HL-60 (cell line): ENCODE measurements around the gene CSNK1G1.

ENCODE experiments used
- GABPA ChIP-seq: IDR thresholded peaks from 2 replicates; pipeline ENCODE4 v1.6.1; 2012; ENCODE audit warnings: low read depth
- POLR2AphosphoS5 ChIP-seq: IDR thresholded peaks from 2 replicates; pipeline ENCODE4 v1.6.1; 2012; ENCODE audit warnings: low read depth
- TF ChIP-seq, protein P1 (sequence below): IDR thresholded peaks from one replicate; pipeline ENCODE4 v1.5.1; 2011; ENCODE audit warnings: low read length, control low read depth, inconsistent platforms; ENCODE audit not compliant: insufficient read depth
- TF ChIP-seq, protein P2 (sequence below): IDR thresholded peaks from 2 replicates; pipeline ENCODE4 v1.6.1; 2012; ENCODE audit warnings: low read depth; ENCODE audit not compliant: insufficient replicate concordance

DNA sequence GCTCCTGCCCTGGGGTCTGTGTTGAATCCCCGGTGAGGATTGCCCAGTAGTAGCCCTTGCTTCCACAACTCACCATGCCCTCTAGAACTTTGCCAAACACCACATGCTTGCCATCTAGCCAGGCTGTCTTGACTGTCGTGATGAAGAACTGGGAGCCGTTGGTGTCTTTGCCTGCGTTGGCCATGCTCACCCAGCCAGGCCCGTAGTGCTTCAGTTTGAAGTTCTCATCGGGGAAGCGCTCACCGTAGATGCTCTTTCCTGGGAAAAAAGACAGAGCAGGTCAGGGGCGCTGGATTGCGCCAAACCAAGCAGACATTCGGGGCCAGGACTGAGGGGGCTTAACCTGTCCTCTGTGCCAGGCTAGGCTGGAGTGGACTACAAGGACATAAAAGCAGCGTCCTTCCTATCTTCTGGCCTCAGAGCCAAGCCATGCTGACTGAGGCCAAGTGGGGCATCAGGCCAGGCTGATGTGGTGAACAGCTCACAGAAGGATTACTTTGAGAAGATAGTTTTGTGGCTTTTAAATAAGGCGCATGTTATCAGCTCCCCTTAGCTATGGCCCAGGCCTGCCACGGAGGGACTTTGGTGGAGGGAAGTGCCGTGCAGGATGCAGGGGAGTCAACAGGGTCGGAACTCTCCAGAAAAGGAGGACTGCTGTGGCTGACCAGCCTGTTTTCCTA is 199.2 kb downstream of the CSNK1G1 start:
- TF ChIP-seq GABPA (no peak), POLR2AphosphoS5 (no peak)
- TF ChIP-seq, protein P1, sequence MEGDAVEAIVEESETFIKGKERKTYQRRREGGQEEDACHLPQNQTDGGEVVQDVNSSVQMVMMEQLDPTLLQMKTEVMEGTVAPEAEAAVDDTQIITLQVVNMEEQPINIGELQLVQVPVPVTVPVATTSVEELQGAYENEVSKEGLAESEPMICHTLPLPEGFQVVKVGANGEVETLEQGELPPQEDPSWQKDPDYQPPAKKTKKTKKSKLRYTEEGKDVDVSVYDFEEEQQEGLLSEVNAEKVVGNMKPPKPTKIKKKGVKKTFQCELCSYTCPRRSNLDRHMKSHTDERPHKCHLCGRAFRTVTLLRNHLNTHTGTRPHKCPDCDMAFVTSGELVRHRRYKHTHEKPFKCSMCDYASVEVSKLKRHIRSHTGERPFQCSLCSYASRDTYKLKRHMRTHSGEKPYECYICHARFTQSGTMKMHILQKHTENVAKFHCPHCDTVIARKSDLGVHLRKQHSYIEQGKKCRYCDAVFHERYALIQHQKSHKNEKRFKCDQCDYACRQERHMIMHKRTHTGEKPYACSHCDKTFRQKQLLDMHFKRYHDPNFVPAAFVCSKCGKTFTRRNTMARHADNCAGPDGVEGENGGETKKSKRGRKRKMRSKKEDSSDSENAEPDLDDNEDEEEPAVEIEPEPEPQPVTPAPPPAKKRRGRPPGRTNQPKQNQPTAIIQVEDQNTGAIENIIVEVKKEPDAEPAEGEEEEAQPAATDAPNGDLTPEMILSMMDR = no peak
- TF ChIP-seq, protein P2, sequence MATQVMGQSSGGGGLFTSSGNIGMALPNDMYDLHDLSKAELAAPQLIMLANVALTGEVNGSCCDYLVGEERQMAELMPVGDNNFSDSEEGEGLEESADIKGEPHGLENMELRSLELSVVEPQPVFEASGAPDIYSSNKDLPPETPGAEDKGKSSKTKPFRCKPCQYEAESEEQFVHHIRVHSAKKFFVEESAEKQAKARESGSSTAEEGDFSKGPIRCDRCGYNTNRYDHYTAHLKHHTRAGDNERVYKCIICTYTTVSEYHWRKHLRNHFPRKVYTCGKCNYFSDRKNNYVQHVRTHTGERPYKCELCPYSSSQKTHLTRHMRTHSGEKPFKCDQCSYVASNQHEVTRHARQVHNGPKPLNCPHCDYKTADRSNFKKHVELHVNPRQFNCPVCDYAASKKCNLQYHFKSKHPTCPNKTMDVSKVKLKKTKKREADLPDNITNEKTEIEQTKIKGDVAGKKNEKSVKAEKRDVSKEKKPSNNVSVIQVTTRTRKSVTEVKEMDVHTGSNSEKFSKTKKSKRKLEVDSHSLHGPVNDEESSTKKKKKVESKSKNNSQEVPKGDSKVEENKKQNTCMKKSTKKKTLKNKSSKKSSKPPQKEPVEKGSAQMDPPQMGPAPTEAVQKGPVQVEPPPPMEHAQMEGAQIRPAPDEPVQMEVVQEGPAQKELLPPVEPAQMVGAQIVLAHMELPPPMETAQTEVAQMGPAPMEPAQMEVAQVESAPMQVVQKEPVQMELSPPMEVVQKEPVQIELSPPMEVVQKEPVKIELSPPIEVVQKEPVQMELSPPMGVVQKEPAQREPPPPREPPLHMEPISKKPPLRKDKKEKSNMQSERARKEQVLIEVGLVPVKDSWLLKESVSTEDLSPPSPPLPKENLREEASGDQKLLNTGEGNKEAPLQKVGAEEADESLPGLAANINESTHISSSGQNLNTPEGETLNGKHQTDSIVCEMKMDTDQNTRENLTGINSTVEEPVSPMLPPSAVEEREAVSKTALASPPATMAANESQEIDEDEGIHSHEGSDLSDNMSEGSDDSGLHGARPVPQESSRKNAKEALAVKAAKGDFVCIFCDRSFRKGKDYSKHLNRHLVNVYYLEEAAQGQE = no peak
